CD4-positive, alpha-beta T cell treated with Interleukin-6 at 100 ng/mL for 8 hours (primary cell): ENCODE results near the gene SCAP.
"Not testable (repeated sequence)": the region's sequence is repeated elsewhere in the genome, so short reads cannot be mapped to it uniquely, and the experiment has no call there.

Experiments
- DNase-seq: peaks from one replicate; pipeline ENCODE4 v3.0.0-alpha.2; 2020; ENCODE audit warnings: mixed read lengths, low spot score

SCAP gene

DNA sequence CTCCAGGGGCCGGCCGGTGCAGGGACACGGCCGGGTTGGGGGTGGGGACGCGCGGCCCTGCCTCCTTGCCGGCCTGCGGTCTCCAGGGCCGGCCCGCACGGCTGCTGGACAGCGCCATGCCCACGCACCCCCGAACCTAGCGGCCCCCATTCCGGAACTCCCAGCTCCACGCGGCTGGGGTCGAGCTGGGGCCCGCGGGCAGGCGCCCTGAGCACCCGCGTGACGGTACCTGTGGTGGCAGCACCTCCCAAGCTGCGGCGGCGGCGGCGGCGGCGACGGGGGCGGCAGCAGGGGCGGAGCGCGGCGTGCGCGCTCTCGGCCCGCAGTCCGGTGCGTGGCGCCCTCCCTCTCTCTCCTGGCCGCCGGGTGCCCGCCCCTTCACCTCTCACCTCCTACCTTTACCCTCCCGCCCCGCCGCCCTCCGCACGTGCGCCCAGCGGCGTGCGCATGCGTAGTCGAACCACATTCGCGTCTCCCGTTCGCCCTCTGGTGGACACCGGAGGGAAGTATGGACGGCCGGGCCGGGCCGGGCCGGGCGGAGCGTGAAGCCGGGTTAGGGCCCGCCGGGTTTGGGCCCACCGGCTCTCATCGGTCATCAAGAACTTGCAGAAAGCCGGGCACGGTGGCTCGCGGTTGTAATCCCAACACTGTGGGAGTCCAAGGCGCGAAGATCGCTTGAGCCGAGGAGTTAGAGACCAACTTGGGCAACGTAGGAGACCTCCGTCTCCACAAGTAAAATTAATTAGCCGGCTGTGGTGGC, at the start of gene SCAP:
TSS of gene SCAP (minus strand) at position 372 of the 760 bp plus-strand sequence. CDS start 32,948 bp downstream, outside the sequence.
- peak; percentile 95 for DNase-seq

DNA sequence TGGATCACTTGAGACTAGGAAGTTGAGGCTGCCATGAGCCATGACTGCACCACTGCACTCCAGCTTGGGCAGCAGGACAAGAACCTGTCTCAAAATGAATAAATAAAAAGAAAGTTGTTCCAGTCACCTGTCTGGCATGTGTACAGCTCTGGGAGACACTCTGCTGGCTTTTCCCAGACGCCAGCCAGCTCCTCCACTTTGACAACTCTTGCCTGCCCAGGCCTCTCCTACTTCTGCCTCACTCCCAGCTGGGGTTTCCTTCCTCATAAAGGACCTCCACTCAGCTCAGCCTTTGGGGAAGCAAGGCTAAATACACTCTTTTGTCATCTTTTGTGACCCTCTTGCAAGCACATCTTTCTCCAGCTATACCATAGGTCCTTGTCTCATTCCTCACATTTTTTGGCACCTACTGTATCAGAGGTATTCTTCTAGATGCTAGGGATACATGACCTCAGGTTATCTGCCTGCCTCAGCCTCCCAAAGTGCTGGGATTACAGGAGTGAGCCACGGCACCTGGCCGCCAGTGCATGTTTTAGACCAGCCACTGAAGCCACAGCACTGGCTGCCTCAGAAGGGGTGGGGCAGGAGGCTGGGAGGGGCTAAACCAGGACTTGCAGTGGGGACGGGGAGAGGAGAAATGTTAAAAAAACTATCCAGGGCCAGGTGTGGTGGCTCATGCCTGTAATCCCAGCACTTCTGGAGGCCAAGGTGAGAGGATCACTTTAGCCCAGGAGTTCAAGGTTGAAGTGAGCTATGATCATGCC, 47.8 kb upstream of the SCAP start:
- no peak for DNase-seq

- DNase-seq: peak; percentile 75
Observed at GRCh38 chr3:47522082-47522987, 46.6 kb upstream of the SCAP start.

DNA sequence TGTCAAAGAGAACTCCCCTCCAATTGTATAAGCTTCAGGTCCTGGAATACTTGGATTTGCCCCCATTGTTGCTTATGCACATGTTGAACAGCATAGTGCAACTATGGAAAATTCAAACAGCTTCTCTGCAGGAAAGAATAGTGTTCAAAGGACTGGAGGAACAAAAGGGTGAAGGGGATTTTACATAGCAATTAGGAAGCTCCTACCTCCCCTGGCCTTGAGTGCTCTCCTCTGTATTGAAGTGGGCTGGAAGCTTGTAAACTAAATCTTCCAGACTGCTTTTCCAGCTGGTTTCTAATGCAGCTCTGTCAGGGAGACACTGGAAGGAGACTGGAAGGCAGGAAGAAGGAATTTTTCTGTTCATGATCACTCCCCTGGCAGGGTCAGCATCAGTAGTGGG, 45.0 kb upstream of the SCAP start:
- no peak for DNase-seq

GRCh38 chr3:47517937-47518336, 42.2 kb upstream of the SCAP start:
- DNase-seq: no peak

DNA sequence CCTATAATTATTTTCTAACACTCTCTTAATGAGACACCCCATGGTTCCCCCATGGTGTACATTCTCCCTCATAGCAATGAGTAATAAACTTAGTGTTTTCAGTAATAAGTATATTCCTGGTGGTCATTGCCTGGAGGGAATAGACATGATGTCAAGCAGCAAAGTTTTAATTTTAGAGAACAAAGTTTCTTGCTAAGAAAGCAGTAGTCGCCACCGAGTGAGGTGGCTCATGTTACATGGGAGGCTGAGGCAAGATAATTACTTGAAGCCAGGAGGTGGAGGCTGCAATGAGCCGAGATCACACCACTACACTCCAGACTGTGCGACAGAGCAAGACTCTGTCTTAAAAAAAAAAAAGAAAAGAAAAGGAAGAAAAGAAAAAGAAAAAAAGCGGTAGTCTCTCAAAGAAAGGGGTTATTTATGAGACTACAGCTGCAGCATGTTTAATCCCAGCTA, 40.2 kb upstream of the SCAP start:
- no peak for DNase-seq

DNA sequence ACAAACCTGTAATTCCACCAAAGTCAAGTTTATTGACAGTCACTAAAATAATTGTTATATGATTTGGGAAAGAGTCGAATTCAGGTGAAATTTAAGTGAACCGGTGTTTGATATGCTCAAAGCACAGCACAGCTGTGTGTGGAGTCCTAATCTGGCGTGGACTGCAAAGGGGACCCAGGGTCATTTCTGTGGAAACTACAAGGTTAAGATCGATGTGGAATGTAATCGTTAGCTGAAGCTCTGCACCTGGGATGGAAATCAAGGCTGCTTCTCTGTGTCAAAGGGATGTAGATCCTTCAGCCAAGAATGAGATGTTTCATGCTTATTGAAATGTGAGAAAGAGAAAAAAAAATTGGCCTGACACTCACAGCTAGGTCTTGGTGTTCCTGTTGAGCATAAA, 39.4 kb upstream of the SCAP start:
- no peak for DNase-seq

- peak; percentile 97 for DNase-seq
Observed at GRCh38 chr3:47513125-47513929, 37.6 kb upstream of the SCAP start, which contains the start of gene ELP6. Gene ELP6 (minus strand): TSS chr3:47513712. CDS start chr3:47513590, 122 bp downstream.

GRCh38 chr3:47512416-47513124, 36.8 kb upstream of the SCAP start:
- peak; percentile 12 for DNase-seq

DNA sequence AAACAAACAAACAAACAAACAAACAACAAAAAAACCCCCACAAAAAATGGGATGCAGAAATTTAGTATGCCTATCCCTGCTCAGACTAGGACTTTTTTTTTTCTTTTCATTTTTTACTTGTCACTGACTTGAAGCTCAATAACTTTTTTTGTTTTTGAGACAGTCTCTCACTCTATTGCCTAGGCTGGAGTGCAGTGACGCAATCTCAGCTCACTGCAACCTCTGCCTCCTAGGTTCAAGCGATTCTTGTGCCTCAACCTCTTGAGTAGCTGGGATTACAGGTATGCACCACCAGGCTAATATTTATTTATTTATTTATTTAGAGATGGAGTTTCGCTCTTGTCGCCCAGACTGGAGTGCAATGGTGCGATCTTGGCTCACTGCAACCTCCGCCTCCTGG, 29.5 kb upstream of the SCAP start:
- DNase-seq: not testable (repeated sequence)

- DNase-seq: no peak
Observed at GRCh38 chr3:47504113-47504512, 28.4 kb upstream of the SCAP start.

DNA sequence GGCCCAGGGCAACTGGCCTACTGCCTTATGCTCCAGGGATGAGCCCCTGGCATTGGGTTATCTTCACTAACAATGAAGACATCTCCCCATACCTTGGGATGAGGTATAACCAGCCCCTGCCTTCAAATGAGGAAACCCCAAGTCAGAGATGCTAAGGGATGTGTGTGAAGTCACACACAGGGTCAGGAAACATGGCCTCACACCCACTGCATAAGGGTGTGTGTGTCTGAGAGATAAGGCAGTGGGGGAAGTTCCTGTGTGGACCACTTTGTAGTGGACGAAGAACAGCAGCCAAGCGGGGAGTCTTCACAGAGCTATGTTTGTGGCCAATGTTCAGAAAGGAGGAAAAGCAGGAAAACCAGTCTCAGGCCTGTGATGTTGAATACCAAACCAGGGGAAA, 27.3 kb upstream of the SCAP start:
- no peak for DNase-seq

DNA sequence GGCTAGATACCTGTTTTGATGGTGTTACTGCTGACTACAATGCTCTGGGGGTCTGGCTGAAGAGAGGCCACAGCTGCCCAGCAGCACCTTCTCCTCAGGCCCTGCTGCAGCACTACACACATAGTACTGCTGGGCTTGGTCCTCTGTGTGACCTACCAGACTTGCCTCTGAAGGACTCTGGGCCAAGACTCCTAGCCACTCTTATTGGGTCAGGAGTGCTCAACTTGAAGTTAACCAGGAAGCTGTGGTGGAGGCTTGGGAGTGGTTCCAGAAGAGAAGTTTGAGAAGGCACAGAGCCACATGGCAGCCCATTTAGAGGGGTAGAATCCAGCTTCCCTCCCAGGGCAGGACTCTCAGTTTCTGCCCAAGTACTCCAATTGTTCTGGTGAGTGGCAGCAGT, 21.2 kb upstream of the SCAP start:
- DNase-seq: no peak

- DNase-seq: no peak
Observed at GRCh38 chr3:47495886-47496285, 20.1 kb upstream of the SCAP start.

- DNase-seq: no peak
Observed at GRCh38 chr3:47495111-47495510, 19.4 kb upstream of the SCAP start.

DNA sequence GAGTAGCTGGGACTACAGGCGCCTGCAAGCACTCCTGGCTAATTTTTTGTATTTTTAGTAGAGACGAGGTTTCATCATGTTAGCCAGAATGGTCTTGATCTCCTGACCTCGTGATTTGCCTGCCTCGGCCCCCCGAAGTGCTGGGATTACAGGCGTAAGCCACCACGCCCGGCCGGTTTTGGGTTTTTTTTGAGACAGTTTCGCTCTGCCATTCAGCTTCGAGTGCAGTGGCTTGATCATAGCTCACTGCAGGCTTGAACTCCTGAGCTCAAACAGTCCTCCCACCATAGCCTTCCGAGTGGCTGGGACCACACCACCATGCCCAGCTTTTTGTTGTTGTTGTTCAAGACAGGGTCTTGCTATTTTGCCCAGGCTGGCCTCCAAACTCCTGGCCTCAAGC, 16.0 kb upstream of the SCAP start:
- no peak for DNase-seq

GRCh38 chr3:47491186-47491585, 15.4 kb upstream of the SCAP start:
- DNase-seq: no peak

DNA sequence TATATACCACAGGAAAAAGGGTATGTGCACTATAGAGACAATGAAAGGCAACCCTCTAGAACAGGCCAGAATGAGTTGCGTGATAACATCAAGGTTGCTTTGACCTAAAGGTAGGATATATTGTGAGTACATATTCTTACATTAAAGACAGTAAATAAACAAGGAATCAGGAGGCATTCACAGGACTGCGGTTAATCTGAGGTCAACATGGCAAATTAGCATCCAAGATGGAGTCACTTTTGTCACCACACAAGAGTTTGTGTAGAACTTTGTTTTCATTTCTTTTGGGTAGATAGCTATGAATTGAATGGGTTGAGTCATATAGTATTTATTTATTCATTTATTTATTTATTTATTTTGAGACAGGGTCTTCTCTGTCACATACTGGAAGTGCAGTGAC, 11.5 kb upstream of the SCAP start:
- DNase-seq: no peak

- DNase-seq: no peak
Observed at GRCh38 chr3:47485812-47486211, 10.1 kb upstream of the SCAP start.

DNA sequence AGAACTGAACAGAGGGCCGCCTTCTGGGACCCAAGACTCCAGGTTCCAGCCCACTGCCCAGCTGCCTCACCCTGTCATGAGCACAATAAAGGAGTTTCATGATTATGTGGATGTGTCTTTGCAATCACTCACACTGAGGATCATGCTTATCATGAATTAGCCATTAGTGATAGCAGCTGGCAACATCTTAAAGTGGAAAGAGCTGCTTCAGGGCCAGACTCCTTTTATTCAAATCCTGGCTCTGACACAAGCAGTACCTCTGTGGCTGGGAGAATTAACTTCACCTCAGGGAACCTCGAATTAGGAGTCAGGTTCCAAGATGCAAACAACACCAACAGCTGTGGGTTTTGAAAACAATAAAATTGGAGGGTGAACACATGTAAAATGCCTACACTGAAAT, 6.6 kb upstream of the SCAP start:
- no peak for DNase-seq

DNA sequence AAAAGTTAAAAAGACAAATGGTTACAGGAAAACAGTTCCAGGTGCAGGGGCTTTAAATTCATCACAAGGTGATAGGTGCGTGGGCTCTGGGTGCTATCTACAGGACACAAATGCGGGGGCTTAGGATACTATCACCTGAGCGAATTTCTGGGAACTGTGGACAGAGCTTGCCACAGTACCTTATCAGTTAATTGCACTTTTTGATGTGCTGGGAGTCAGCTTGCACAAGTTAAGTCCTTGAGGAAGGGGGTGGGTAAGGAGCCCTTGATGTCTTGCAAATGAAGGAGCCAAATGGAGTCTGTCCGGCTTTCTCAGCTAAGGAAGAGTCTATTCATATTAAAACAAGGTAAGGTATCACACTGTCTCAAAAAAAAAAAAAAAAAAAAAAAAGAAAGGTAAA, 6.0 kb upstream of the SCAP start:
- DNase-seq: not testable (repeated sequence)
